ENCODE data around the gene TMC8.

DNA sequence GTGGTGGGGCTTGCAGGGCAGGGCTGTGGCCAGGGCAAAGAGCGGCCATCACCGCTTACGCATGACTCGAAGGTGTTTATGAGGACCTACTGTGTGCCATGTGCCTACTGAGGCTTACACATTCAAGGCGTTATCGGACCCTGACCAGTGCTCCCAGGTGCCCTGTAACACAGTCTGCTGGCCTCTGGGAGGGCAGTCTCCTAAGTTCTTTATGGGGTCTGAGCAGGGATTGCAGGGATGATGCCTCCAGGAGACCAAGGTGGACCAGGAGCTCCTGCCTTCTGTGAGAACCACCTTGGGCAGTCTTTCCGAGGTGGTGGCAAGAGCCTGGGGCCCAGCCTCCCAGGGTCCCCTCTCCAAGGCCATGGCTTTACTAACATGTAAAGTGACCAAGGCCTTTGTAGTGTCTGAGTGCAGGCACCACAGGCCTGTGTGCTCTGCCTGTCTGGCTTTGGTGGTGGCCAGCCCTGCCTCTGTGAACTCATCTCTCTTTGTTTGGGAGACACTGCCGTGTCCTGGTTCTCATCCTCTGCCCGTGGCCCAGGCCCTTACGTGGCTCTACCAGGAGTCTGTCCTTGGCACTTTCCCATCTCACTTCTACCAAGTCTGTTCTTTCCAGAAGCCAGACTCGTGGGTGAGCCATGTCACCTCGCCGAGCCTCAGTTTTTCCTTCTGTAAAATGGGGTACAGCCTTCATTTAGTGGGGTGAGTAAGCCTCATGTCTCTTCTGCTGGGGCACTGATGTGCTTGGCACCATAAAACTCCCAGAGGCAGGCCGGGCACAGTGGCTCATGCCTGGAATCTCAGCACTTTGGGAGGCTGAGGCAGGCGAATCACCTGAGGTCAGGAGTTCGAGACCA, 34.4 kb downstream of the TMC8 start:
- TF ChIP-seq, protein P1, sequence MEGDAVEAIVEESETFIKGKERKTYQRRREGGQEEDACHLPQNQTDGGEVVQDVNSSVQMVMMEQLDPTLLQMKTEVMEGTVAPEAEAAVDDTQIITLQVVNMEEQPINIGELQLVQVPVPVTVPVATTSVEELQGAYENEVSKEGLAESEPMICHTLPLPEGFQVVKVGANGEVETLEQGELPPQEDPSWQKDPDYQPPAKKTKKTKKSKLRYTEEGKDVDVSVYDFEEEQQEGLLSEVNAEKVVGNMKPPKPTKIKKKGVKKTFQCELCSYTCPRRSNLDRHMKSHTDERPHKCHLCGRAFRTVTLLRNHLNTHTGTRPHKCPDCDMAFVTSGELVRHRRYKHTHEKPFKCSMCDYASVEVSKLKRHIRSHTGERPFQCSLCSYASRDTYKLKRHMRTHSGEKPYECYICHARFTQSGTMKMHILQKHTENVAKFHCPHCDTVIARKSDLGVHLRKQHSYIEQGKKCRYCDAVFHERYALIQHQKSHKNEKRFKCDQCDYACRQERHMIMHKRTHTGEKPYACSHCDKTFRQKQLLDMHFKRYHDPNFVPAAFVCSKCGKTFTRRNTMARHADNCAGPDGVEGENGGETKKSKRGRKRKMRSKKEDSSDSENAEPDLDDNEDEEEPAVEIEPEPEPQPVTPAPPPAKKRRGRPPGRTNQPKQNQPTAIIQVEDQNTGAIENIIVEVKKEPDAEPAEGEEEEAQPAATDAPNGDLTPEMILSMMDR (IDR thresholded peaks at IDR 0.05; ENCODE audit: low read depth, low read length) = no peak
- TF ChIP-seq EZH2phosphoT487 (IDR thresholded peaks at IDR 0.05; ENCODE audit: low read depth) = no peak

All from OCI-LY3 (cell line).